IPS-18c (cell line): ENCODE data around the gene FXYD5.
A peak's percentile ranks its signal among the peaks of the same experiment; 100 is the strongest.

Source experiments
- H3K4me3 ChIP-seq: 2 replicates; pipeline ENCODE4 v1.7.0; 2013; ENCODE audit warnings: low read depth, mild to moderate bottlenecking, low read length, moderate library complexity; ENCODE audit not compliant: insufficient read depth
- H3K9me3 ChIP-seq: one replicate; pipeline ENCODE4 v1.6.1; 2013; ENCODE audit warnings: mild to moderate bottlenecking, low read length, moderate library complexity; ENCODE audit not compliant: control insufficient read depth, insufficient read depth

FXYD5 gene

DNA sequence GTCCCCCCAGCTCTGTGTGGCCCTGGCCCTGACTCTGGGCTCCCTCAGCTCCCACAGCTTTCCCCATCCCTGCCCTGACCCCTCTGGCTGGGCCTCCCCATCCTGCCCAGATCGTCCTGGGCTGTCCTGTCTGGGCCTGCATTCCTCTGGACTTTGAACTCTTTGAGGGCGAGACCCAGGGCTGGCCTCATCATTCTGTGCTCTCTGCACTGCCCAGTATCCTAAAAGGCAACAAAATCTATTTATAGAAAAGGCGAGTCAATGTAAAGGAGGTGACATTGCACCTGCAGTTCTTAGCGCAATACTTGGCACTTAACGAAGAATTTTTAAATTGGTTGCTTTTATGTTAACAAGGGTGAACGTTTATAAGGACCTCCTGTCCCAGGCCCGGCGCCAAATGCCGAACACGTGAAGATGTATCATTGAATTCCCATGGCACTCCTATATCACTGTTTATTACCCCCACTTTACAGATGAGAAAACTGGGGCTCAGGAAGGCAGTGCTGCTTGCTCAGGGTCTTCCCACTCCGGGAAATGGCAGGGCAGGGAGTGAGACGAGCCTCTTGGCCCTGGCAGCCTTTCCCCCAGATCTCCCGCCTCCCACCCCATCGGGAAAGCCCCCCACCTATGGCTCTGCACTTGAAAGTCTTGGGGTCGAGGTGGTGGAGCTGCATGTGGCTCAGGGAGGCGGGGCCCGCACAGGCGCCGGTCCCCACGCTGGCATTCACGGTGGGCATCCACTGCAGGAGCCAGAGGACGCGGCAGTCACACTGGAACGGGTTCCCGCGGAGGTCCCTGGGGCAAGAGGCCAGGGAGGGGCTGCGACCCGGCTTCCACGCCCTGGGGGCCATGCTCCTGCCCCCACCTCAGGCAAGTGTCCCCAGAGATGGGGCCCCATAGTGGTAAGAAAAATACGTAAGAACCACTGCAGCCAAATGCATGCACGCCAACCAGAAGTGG, 23.5 kb upstream of the FXYD5 start:
- no peaks in the 10 kb centered on the region for H3K9me3 ChIP-seq

DNA sequence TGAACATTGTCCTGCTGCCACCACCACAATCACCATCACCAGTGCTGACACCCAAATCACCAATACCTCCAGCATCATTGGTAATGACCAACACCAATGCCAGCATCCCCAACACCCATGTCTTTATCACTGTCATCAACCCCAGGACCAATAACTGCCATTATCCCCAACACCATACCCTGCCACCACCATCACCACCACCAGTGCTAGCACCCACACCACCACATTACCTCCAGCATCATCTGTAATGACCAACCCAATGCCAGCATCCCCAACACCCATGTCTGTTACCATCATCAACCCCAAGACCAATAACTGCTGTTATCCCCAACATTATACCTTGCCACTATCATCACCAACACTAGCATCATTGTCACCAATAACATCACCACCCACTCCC, 22.3 kb upstream of the FXYD5 start:
- Histone ChIP-seq H3K4me3 (no peak overlapping the region), H3K9me3 (no peaks in the 10 kb centered on the region)

More for the DNA sequence above, 23.5 kb upstream of the FXYD5 start:
- H3K4me3 ChIP-seq: no peak overlapping the region

DNA sequence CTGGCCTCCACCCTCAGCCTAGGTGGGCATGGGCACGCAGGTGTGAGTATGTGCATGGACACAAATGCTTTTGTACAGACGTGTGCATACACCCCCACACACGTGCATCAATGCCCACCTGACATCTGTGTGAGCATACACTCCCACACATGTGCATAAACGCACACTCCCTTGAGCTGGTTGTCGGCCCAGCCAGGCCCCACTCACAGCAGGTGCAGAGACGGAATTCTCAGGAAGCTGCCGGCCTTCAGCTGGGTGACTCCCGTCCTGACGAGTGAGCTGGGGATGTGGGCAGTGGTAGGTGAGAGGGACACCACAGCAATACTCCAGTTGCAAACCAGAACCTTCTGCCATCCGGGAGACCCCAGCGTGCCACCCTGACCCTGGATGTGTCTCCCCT, 20.7 kb upstream of the FXYD5 start:
- H3K4me3 ChIP-seq: no peak overlapping the region
- no peaks in the 10 kb centered on the region for H3K9me3 ChIP-seq

DNA sequence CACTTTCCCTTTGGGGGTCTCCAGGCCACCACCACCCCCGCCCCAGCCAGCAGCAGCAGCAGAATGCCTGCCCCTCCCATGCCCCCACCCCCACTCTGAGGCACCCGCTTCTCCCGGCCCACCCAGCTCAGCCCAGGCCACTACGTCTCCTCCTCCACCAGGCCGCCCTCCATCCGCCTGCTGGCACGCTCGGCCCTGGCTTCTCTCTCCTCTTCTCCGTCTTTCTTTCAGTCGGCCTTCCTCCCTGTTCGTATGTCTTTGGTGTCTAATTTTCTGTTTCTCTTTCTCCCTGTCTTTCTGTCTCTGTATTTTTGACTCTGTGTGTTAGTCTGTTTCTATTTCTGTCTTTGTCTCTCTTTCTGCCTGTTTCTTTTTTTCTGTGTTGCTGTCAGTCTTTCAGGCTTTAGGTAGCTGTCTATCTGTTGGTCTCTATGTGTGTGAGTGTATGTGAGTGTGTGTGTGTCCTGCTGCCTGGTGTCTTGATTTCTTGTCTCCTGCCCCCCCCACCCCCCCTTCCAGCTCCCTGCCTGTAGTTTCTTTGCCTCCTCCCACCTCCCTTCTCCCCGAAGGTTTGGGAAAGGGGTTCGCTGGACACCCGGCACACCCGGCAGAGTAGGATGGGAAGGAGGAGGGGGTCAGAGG, 19.8 kb upstream of the FXYD5 start, which contains the start of gene LGI4:
TSS of gene LGI4 (minus strand) at position 459 of the 642 bp plus-strand sequence. CDS start at position 80, 379 bp downstream.
- Histone ChIP-seq H3K9me3 (no peaks in the 10 kb centered on the region), H3K4me3 (no peak within 1 kb of the TSS)

DNA sequence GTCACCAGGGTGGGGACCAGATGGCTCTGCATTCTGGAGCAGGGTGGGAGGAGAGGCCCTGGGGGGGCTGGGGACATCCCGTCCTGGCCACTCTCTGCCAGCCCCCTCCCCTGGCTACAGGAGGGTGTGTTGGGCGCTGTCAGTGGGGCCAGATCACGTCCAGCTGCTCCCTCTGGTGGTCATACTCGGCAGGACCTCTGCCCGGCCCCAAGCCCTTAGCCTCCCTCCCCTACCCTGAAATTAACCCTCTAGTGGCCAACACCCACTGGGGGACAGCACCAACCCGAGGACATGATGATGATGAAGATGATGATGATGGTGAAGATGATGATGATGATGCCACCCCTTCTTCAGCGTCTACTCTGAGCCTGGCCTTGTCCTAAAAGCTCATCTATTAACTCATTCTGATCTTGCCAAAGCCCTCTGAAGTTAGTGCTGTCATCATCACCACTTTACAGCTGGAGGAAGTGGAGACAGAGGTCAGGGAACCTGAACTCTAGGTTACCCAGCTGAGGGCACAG, 19.1 kb upstream of the FXYD5 start:
- no peaks in the 10 kb centered on the region for H3K9me3 ChIP-seq
- no peak overlapping the region for H3K4me3 ChIP-seq

DNA sequence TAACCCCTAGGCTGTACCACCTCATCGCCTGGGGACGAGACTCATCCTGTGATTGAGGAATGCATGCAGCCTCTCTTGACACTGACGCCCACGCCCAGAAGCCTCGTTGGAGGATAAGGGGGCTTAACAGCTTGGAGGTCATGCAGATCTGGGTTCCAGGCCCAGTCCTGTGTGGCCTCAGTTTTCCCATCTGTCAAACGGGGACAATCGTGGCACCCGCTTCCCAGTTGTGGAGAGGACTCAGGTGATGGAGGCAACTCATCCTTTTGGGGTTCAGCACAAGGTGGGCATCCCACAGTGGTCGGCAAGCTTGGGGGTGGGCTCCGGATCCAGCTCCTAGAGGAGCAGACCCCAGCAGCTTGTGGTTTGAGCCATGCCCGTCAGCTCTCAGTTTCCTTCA, 18.3 kb upstream of the FXYD5 start:
- Histone ChIP-seq H3K9me3 (no peaks in the 10 kb centered on the region), H3K4me3 (no peak overlapping the region)

DNA sequence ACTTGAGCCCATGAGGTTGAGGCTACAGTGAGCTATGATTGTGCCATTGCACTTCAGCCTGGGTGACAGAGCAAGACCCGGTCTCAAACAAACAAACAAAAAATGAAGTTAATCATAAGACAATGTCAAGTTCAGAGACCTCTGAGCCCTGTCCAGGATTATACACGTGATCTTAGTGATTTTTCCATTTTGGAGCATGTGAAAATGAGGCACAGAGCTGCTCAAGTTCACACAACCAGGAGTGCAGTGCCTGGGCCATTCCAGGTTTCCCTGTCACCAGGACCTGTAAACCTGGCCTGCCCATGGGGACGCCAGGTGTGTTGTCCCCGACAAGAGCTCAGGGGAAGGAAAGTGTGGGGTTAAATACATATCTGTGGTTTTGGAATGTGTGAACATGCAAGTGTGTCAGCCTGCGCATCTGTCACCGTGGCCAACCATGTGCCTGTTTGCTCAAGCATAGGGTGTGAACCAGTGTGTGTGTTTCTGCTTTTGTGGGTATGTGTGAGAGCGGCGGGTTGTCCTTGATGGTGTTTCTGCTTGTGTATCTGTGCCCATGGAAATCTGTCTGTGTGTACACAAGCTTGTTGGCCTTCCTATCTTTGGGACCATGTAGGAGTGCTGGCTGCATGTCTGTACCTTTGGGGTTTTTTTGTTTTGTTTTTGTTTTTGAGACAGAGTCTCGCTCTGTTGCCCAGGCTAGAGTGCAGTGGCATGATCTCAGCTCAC, 17.4 kb upstream of the FXYD5 start:
- no peaks in the 10 kb centered on the region for H3K9me3 ChIP-seq
- no peak overlapping the region for H3K4me3 ChIP-seq

DNA sequence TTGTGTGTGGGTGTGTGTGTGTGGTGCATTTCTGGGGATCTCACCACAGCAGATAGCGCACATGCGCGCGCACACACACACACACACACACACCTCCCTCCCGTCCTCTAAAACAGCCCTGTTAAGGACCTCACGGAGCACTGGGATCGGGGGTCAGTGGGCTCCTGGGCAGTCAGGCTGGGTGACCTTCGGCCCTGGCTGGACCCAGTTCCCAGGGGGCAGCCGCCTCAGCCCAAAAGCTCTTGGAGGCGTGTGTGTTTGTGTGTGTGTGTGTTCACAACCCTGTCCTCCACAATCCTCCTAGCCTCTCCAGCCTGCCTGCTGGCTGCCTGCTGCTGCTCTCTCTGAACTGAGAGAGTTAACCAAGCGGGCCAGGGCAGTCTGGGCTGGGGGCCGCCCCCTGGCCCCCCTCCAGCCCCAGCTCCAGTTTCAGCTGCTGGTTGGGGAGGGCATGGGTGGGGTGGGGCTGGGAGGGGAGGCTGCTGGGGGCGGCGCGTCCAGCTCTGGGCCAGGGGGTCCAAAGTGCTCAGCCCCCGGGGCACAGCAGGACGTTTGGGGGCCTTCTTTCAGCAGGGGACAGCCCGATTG, 16.1 kb upstream of the FXYD5 start, which contains the start of gene FXYD1:
TSS of gene FXYD1 (plus strand) at position 520 of the 588 bp plus-strand sequence. CDS start 1,256 bp downstream, outside the sequence.
- Histone ChIP-seq H3K4me3 (no peak within 1 kb of the TSS; the same call in 1 of the 2 replicates), H3K9me3 (no peaks in the 10 kb centered on the region)

DNA sequence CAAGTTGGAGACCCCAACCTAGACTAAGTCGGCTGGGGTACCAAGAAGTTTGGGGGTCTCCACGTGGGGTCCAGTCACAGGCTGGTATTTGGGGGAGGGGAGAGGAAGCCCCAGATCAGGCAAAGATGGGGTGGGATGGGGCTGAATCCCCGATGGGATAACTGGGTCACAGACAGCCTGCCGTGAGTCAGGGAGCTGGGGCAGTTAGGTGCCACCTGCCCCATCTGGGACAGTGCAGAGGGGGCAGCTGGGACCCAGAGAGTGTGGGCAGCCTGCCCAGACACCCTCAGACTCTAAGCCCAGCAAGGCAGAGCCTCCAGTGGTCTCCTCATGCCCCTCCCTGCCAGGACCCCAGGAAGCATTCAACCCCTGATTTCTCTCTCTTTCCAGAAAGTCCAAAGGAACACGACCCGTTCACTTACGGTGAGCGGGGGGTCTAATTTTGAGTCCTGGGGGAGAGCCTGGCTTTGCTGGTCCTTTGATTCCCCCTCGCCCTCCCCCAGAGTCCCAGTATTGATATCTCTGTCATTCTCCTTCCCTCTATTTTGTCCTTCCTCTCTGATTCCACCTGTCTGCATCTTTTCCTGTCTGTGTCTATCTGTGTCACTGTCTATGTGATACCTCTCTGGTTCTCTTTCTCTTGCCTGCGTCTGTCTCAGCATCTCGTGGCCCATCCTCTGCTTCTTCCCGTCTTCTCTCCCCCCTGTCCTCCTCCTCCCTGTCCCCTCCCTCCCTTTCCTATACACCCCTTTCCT, 14.2 kb upstream of the FXYD5 start:
- no peak overlapping the region for H3K4me3 ChIP-seq

DNA sequence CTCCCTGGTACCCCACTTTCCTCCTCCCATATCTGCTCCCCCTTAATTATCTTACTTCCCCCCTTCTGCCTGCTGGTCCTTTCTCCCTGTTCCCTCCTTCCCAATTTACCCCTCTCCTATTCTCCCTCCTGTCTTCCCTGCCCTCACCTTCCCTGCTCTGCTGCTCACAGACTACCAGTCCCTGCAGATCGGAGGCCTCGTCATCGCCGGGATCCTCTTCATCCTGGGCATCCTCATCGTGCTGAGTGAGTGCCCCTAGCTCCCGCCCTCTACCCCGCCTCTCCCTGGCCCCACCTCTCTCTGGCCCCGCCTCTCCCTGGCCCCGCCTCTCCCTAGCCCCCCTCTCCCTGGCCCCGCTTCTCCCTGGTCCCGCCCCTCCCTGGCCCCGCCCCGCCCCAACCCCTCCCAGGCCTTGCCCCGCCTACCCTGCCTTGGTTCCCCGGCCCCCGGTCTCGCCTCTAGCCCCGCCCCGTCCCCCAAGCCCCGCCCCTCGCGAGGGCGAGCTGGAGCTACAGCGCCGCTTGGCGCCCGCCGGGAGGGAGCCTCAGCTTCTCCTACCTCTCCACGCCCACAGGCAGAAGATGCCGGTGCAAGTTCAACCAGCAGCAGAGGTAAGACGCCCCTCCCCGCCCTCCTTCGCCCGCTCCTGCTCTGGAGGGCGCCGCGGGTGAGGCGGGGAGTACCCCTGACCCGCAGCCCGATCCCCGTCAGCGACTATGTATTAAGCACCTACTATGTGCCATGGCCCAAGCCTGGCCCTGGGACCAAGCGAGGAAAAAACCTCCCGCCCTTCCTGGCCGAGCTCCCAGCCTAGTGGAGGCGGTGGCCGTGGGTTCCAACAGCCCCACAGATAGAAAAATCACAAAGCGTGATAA, 13.3 kb upstream of the FXYD5 start:
- H3K4me3 ChIP-seq: peak overlapping the region; percentile 64; the same call in 1 of the 2 replicates
- H3K9me3 ChIP-seq: no peaks in the 10 kb centered on the region

More for the DNA sequence above, 14.2 kb upstream of the FXYD5 start:
- H3K9me3 ChIP-seq: no peaks in the 10 kb centered on the region

DNA sequence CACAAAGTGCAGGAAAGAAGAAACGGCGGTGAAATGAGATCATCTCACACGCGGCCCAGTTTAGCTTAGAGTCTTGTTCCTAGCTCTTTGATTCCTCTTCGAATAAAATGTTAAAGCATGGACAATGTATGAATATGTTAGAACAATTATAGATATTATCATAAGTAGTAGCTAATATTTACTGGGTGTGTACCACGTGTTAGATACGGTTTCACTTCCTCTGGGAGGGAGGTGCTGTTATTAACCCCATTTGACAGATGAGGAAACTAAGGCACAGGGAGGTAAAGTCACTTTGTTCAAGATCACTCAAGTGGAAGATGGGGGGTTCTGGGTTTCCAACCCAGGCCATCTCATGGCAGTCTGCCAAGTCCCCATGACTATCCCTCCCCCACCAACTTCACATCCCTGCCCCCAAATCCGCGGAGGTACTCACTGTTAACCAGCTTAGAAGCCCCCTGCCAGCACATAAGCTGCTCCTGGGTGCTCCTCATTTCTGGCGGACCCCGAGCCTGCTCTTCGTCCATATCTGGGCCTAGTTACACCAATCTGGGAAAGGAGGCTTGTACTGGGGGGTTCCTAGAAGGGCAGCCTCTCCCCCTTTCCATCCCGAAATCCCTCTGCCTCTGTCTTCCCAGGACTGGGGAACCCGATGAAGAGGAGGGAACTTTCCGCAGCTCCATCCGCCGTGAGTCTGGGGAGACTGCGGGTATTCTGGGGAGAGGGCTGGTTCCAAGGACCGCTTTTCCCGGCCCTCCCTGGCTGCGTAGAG, 12.5 kb upstream of the FXYD5 start:
- Histone ChIP-seq H3K9me3 (no peaks in the 10 kb centered on the region), H3K4me3 (peak overlapping the region; percentile 64; the same call in 1 of the 2 replicates)

DNA sequence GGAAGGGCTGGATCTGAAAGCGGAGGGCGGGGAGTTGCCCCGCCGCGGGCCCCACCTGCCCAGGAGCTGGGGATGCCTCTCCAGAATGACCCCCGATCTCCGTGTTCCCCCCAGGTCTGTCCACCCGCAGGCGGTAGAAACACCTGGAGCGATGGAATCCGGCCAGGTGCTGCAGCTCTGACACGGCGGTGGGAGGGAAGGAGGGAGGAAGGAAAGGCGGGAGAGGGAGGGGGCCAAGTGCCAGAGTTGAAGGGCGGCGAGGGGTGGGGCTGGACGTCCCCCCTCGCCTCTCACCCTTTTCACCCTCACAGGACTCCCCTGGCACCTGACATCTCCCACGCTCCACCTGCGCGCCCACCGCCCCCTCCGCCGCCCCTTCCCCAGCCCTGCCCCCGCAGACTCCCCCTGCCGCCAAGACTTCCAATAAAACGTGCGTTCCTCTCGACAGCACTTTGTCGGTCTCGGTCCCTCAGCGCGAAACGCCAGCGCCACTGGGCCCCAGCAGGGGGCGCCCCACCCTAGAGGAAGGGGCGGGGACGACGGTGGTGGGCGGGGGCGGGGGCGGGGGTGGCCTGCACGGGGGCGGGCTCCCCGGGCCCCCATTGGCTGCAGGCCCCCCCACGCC, 11.8 kb upstream of the FXYD5 start:
- Histone ChIP-seq H3K9me3 (no peaks in the 10 kb centered on the region), H3K4me3 (peak overlapping the region; percentile 64)

DNA sequence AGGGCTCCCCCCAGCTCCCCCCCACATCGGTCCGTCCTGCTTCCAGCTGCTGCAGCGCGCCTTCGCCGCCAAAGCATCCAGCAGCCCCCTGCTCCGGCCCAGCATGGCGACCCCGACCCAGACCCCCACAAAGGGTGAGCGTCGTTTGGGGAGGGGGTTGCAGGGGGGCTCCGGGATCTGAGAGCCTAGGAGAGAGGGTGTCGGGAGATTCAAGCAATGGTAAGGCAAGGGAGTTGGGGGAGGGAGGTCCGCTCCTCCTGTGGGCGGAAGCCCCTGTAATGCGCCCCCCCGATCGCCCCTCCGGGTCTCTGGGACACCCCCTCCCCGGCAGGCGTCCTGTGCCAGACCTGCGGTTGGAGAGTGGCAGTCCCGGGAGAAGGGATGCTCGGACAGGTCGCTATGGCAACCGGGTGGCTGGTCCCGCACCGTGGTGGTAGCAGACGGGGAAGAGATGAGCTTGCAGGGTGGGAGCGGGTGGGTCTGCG, 11.3 kb upstream of the FXYD5 start, which contains the start of gene FXYD7:
TSS of gene FXYD7 (plus strand) at position 25 of the 485 bp plus-strand sequence. CDS start at position 104, 79 bp downstream.
- no peaks in the 10 kb centered on the region for H3K9me3 ChIP-seq
- peak within 1 kb of the TSS; percentile 64 for H3K4me3 ChIP-seq

DNA sequence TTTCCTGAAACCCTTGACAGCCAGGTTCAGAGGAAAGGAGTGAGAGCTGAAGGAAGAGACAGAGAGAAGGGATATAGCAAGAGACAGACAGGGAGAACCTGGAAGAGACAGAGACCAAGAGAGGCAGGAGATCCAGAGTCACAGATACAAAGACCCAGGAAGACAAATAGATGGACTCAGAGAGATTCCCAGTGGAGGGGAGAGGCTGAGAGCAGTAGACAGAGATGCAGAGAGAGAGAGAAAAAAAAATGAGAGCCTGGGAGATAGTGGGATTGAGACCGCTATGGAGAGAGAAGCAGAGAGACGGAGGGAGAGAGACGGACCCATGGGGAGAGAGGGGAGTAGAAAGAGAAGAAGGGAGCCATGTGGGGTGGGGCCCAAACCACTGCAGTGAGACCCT, 10.7 kb upstream of the FXYD5 start:
- peak overlapping the region; percentile 61; the same call in 1 of the 2 replicates for H3K4me3 ChIP-seq
- H3K9me3 ChIP-seq: no peaks in the 10 kb centered on the region
